Dermis blood vessel endothelial cell (primary cell): ENCODE measurements around the gene BID. TPM values are rescaled to one million over a fixed set of nuclear protein-coding genes. Genes with fewer than 3 reads are reported as not detected.

Source experiments
- DNase-seq: peaks from one replicate; pipeline ENCODE4 v3.0.0; 2010
- total RNA-seq: library from RNA; depleted of rRNA; stranded (reverse); fragments of >200 nt; gene quantifications from 2 replicates; pipeline ENCODE4 v1.2.3, GENCODE V29; 2014

The BID gene
- total RNA-seq, 1 donor from 2014 or later = 45.3 TPM

DNA sequence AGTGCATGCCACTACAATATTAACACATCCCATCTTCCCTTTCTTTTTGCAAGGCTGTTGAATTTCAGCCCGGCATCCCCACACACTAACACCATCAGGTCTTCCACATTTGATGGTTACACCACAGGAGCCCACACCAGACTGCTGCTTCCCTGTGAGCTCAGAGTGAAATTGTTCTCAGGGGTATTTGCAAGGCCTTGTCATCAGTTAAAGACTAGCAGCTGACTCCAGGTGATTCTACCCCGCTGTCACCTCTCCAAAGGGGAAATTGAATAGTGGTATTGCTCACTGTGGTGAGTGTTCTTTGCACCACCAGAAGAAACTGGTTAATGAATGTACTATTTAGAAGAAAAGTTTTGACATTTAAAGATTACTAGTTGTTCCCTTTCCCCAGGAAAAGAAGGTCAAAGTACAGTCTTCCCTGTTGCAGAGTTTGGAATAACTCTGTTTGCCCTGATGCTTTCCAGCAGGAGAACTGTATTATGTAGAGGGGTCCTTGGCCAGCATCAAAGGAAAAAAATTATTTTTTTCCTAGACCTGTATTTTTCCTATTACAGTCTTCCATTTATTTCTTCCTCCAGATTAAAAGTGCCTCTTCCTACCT is 41.9 kb downstream of the BID start:
- DNase-seq = no peak

- no peak for DNase-seq
These were observed 44.7 kb downstream of the BID start for GRCh38 chr22:17729561-17729960.

- DNase-seq = no peak
These were observed 45.5 kb downstream of the BID start for GRCh38 chr22:17728786-17729185.

- no peak for DNase-seq
These were observed 47.1 kb downstream of the BID start for GRCh38 chr22:17726928-17727897.

- DNase-seq = no peak
These were observed 48.0 kb downstream of the BID start for GRCh38 chr22:17726006-17726927.

GRCh38 chr22:17725500-17725796 is 48.8 kb downstream of the BID start:
- DNase-seq = no peak

- DNase-seq = no peak
These were observed 49.4 kb downstream of the BID start for GRCh38 chr22:17724678-17725499.

GRCh38 chr22:17724241-17724640 is 50.0 kb downstream of the BID start:
- no peak for DNase-seq

DNA sequence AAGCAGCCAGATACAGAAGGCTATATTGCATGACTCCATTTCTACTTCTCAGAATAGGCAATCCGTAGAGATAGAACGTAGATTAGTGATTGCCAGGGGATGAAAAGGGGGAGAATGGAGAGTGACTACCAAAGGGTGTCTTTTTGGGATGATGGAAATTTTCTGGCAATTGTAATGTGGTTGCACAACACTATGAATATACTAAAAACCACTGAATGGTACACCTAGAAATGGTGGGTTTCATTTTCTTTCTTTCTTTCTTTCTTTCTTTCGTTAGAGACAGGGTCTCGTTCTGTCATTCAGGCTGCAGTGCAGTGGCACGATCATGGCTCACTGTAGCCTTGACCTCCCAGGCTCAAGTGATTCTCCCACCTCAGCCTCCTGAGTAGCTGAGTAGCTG is 54.4 kb downstream of the BID start:
- DNase-seq = no peak

- DNase-seq = no peak
These were observed 56.6 kb downstream of the BID start for GRCh38 chr22:17717708-17718107.

- DNase-seq = no peak
These were observed 57.7 kb downstream of the BID start for GRCh38 chr22:17716529-17716928.

DNA sequence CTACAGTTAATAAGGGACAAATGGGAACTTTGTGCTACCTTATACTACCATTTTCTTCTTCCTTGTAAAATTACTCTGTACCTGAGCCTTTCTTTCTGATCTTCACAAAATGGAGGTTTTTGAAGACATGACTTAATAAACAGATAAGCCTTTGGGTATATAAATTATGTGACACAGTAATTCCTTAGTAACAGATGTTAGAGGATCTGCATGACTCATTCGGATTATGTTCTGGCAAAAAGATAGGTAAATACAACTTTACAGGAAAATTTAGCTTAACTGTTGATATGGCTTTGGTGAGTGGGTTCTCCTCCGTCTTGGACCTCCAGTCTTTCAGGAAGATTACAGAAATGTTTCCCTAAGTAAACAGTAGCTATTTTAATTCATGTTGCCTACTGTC is 61.8 kb downstream of the BID start:
- DNase-seq = peak; percentile 48

GRCh38 chr22:17710023-17710422 is 64.2 kb downstream of the BID start:
- DNase-seq = no peak

- peak; percentile 71 for DNase-seq
These were observed 66.7 kb downstream of the BID start for GRCh38 chr22:17707526-17707925.

DNA sequence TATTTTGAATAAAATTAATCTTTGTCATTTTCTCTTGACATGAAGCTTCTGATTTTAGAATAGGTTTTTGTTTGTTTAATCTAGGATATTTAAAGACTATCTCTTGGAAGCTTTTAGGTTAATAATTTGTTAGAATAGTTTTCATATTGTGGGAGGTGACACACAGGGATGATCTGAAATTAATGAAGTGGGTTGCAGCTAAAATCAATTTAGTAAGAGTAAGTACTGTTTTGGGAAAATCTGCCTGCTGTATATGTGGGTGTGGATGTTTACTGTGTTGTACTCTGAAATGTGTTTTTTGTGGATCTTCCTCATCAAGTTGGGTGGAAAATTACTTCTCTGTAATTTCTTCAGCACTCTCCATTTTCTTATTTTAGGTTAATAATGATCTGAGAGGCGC is 67.3 kb downstream of the BID start:
- peak; percentile 16 for DNase-seq

- peak; percentile 87 for DNase-seq
These were observed 68.0 kb downstream of the BID start for GRCh38 chr22:17705951-17706900.

DNA sequence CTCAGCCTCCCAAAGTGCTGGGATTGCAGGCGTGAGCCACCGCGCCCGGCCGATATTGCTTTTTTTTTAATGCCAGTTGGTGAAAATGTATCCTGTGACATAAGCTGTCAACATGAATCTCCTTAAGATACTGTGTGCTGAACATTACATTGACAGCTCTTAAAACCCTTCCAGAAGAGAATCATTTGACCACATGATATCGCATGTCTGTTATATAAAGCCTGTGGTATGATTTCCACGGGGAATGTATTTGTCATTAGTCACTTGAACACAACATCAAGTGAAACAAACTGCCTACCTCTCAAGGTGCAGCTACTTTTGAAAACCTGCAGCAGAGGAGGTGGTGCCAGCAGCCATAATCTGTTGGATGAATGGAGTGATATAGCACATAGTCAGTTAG is 68.7 kb downstream of the BID start:
- no peak for DNase-seq

GRCh38 chr22:17703811-17704210 is 70.5 kb downstream of the BID start:
- DNase-seq = no peak

GRCh38 chr22:17700778-17701177 is 73.5 kb downstream of the BID start:
- DNase-seq = peak; percentile 28

DNA sequence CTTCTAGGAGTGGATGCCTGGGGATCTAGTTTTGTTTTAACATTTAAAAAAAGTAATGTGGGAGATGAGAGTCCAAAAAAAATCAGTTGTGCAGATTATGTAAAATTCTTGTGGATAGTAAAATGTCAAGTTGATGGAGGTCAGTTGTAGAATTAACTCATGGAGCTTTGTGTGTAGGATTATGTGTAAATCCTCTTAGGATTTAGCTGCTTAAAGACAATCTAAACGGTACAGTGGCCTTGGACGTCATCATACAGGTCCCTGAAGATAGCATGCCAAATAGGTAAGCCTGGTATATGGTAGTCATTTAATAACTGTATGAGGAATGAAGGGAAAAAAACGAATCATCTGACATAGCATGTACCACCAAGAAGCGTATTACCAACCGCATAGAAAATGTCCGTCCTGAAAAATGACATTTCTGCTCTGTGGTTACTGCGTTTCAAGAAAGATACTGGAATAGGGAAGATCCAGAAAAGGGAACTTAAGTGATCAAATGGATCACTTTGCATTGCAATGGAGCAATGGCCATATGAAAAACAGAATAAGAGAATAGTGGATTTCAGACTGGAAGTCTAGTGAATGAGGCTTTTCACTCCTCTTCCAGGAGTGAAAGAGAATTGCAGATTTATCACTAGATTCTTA is 74.5 kb downstream of the BID start:
- DNase-seq = no peak

- no peak for DNase-seq
These were observed 75.3 kb downstream of the BID start for GRCh38 chr22:17698948-17699347.
